ENCODE results near the gene ZSCAN30. TPM values are rescaled to one million over a fixed set of nuclear protein-coding genes. Genes with fewer than 3 reads are reported as not detected.
A peak's percentile ranks its signal among the peaks of the same experiment; 100 is the strongest.

The ZSCAN30 gene
- total RNA-seq, 2 donors from 2014 or later, result 12.8 to 18.7 TPM

DNA sequence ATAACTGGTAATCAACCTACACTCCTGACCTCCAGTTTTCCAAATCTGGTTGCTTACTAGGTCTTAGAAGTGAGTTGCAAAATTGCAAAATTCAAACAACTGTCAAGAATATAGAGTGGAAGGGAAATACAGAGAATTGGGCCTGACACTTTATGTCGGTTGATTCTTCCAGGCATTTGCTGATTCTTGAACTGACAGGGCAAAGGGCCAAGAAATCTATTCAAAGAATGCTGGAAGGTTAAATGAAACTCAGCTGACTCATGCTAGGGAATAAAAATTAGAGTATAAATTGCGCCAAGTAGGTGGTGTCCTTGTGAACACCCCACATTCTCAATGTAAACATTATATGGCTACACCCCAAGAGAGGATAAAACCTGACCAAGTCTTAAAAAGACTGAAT lies 21.5 kb upstream of the ZSCAN30 start:
- Histone ChIP-seq H3K9me3 (peaks cover 24 to 43% of the 10 kb centered on the region in 2 donors), H3K4me1 (no peaks in the 10 kb centered on the region)

DNA sequence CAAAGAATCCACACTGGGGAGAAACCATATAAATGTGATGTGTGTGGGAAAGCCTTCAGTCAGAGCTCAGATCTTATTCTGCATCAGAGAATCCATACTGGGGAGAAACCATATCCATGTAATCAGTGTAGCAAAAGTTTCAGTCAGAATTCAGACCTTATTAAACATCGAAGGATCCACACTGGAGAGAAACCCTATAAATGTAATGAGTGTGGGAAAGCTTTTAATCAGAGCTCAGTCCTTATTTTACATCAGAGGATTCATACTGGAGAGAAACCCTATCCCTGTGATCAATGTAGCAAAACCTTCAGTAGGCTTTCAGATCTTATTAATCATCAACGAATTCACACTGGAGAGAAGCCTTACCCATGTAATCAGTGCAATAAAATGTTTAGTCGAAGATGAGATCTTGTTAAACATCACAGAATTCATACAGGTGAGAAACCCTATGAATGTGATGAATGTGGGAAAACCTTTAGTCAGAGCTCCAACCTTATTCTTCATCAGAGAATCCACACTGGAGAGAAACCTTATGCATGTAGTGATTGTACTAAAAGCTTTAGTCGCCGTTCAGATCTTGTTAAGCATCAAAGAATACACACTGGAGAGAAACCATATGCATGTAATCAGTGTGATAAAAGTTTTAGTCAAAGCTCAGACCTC lies 16.7 kb upstream of the ZSCAN30 start:
- H3K36me3 ChIP-seq, result peaks cover 38% of the 10 kb centered on the region
- H3K27ac ChIP-seq, result no peak overlapping the region
- TF ChIP-seq, protein P1, sequence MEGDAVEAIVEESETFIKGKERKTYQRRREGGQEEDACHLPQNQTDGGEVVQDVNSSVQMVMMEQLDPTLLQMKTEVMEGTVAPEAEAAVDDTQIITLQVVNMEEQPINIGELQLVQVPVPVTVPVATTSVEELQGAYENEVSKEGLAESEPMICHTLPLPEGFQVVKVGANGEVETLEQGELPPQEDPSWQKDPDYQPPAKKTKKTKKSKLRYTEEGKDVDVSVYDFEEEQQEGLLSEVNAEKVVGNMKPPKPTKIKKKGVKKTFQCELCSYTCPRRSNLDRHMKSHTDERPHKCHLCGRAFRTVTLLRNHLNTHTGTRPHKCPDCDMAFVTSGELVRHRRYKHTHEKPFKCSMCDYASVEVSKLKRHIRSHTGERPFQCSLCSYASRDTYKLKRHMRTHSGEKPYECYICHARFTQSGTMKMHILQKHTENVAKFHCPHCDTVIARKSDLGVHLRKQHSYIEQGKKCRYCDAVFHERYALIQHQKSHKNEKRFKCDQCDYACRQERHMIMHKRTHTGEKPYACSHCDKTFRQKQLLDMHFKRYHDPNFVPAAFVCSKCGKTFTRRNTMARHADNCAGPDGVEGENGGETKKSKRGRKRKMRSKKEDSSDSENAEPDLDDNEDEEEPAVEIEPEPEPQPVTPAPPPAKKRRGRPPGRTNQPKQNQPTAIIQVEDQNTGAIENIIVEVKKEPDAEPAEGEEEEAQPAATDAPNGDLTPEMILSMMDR (IDR thresholded peaks at IDR 0.05), result no peak
- DNase-seq (ENCODE audit: low spot score), result no peak
- no peaks in the 10 kb centered on the region for H3K27me3 ChIP-seq
- no peaks in the 10 kb centered on the region for H3K4me1 ChIP-seq
- no peak overlapping the region for H3K4me3 ChIP-seq
- H3K9me3 ChIP-seq, result peaks cover 36 to 87% of the 10 kb centered on the region in 2 donors

More for the DNA sequence above, 21.5 kb upstream of the ZSCAN30 start:
- Histone ChIP-seq H3K36me3 (peaks cover 17% of the 10 kb centered on the region), H3K4me3 (no peak overlapping the region), H3K27me3 (no peaks in the 10 kb centered on the region), H3K27ac (peak overlapping the region in 1 of 2 donors; percentile 12)
- no peak for DNase-seq (ENCODE audit: low spot score)
- TF ChIP-seq, protein P1 (IDR thresholded peaks at IDR 0.05), result no peak

DNA sequence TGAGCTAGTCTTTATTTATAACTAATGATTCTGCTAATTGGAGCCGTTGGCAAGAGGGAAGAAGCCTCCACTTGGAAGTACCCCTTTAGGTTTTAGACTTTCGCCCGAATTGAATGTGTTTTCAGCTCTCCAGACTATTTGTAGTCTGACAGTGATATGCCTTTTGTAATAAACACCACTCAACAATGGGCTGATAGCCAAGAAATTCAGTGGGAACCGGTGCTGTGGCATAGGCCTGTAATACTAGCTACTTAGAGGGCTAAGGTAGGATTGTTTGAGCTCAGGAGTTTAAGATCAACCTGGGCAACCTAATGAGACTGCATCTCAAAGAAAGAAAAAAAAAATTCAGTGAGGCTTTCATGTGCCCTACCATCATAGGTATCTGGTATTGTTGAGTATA lies 13.6 kb upstream of the ZSCAN30 start:
- Histone ChIP-seq H3K4me3 (no peak overlapping the region), H3K9me3 (peaks cover 27 to 90% of the 10 kb centered on the region in 2 donors), H3K27ac (peak overlapping the region in 1 of 2 donors; percentile 27), H3K4me1 (no peaks in the 10 kb centered on the region), H3K36me3 (peaks cover 47% of the 10 kb centered on the region), H3K27me3 (no peaks in the 10 kb centered on the region)
- no peak for DNase-seq (ENCODE audit: low spot score)
- TF ChIP-seq, protein P1 (IDR thresholded peaks at IDR 0.05), result no peak

DNA sequence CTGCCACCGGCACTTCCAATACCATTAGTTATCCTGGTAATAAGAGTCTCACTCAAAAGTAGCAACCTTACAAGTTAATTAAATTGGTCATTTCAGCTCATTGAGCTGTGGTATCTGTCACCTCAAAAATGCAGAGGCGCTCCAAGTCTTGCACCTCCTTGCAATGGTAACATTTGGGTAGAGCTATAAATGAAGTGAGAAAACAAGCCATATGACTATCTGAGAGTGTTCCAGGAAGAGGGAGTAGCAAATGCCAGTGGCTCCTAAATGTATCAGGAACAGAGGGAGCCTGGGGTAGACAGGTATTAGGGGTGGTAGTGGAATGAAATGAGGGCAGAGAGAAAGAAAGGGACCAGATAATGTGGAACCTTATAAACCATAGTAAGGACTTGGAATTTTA lies 6.0 kb upstream of the ZSCAN30 start:
- Histone ChIP-seq H3K9me3 (peaks cover 0 to 20% of the 10 kb centered on the region in 2 donors), H3K27me3 (no peaks in the 10 kb centered on the region), H3K4me1 (peaks cover 0 to 38% of the 10 kb centered on the region in 2 donors), H3K4me3 (no peak overlapping the region), H3K27ac (peak overlapping the region; percentile 40 to 73), H3K36me3 (peaks cover 14% of the 10 kb centered on the region)
- TF ChIP-seq, protein P1 (IDR thresholded peaks at IDR 0.05), result no peak
- no peak for DNase-seq (ENCODE audit: low spot score)

DNA sequence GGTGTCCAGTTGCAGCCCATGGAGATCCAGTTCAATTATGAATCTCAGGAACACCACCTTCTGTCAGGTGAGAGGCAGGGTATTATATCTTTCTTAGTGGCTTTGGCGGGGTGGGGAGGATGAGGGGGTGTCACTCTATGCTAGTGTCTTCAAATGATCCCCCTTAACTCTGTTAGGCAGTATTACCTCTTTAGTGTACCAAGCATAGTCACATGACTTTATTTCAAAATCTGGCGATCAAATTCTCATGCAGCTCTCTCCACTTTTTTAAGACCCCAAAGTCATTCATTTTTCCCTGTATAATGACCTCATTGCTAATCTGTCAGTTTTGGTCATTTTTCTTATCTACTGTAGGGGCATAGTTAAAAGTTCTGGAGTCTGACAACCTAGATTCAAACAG lies 1.1 kb upstream of the ZSCAN30 start:
- Histone ChIP-seq H3K4me1 (peaks cover 0 to 37% of the 10 kb centered on the region in 2 donors), H3K4me3 (peak overlapping the region; percentile 71 to 87), H3K9me3 (no peaks in the 10 kb centered on the region), H3K27me3 (no peaks in the 10 kb centered on the region), H3K27ac (peak overlapping the region in 1 of 2 donors; percentile 91), H3K36me3 (no peaks in the 10 kb centered on the region)
- TF ChIP-seq, protein P1 (IDR thresholded peaks at IDR 0.05), result no peak
- DNase-seq (ENCODE audit: low spot score), result no peak

DNA sequence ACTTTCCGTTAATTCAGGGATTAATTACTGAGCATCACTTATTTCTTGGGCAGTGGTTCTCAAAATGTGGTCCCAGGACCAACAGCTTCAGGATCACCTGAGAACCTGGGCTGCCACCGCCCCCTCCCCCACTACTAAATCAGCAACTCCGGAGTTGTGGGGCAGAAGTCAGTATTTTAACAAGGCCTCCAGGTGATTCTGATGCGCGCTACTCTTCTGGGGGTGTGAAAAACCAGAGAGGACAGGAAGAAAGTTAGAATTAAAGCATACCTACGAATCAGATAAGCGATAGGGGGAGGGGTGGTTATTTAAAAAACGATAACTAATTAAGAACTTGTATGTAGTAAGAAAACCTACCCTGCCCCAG lies 319 bp downstream of the ZSCAN30 start:
- DNase-seq (ENCODE audit: low spot score), result no peak

More for the DNA sequence above, 319 bp downstream of the ZSCAN30 start:
- Histone ChIP-seq H3K27ac (peak overlapping the region; percentile 91), H3K27me3 (no peaks in the 10 kb centered on the region), H3K4me1 (peaks cover 0 to 33% of the 10 kb centered on the region in 2 donors), H3K9me3 (no peaks in the 10 kb centered on the region), H3K4me3 (peak overlapping the region; percentile 71 to 87), H3K36me3 (no peaks in the 10 kb centered on the region)
- TF ChIP-seq, protein P1 (IDR thresholded peaks at IDR 0.05), result no peak

All from right atrium auricular region (tissue), 2 donors.